Measurements from ENCODE around the gene RABEP1. TPM values are rescaled to one million over a fixed set of nuclear protein-coding genes. Genes with fewer than 3 reads are reported as not detected.
A peak's percentile ranks its signal among the peaks of the same experiment; 100 is the strongest.

Gene RABEP1
- total and polyA plus RNA-seq, 9 of the 15 experiments (the other 6 are each of a cell fraction or from before 2014, with no cell fraction given): 8.2 to 38.9 (median 30.3) TPM

- TF ChIP-seq ARID1B (IDR thresholded peaks at IDR 0.05) (no peak), GATAD2A (IDR thresholded peaks at IDR 0.05) (no peak), NR3C1 (CRISPR knock-in tag; IDR thresholded peaks at IDR 0.05) (no peak), CREB1 (IDR thresholded peaks at IDR 0.05) (peak; percentile 13; the same call in 1 of the 2 replicates), CREB1 (CRISPR knock-in tag; IDR thresholded peaks at IDR 0.05) (no peak), ZBTB11 (CRISPR knock-in tag; IDR thresholded peaks at IDR 0.05) (peak; percentile 53 to 84 (median 60); a peak in 5 of 6 replicates), CBX5 (IDR thresholded peaks at IDR 0.05; ENCODE audit: borderline replicate concordance, low read depth) (no peak), GABPB2 (CRISPR knock-in tag; conservative IDR thresholded peaks at IDR 0.05) (no peak), MCM7 (IDR thresholded peaks at IDR 0.05) (no peak), ARID2 (IDR thresholded peaks at IDR 0.05) (no peak), FOS (IDR thresholded peaks at IDR 0.05; ENCODE audit: extremely low read depth, insufficient read length) (peak; percentile 74), RBFOX2 (IDR thresholded peaks at IDR 0.05; ENCODE audit: low read depth, low read length) (peak; percentile 97), GABPB1 (CRISPR knock-in tag; IDR thresholded peaks at IDR 0.05) (peak; percentile 37), POLR2AphosphoS5 (IDR thresholded peaks at IDR 0.05; ENCODE audit: control insufficient read depth, insufficient read depth, low read depth, low read length) (peak; percentile 68; the same call in 1 of the 2 replicates), KAT2B (IDR thresholded peaks at IDR 0.05; ENCODE audit: low read depth, low read length) (no peak), ZNF3 (CRISPR knock-in tag; IDR thresholded peaks at IDR 0.05) (no peak), E2F3 (CRISPR knock-in tag; IDR thresholded peaks at IDR 0.05) (no peak), ZNF133 (CRISPR knock-in tag; IDR thresholded peaks at IDR 0.05) (no peak), LCOR (CRISPR knock-in tag; IDR thresholded peaks at IDR 0.05) (0 out of 2 replicates have a peak, but pooled peaks have one; percentile 10), LEF1 (IDR thresholded peaks at IDR 0.05) (no peak), PCBP1 (IDR thresholded peaks at IDR 0.05; ENCODE audit: low read depth, low read length, poor library complexity, severe bottlenecking) (no peak), SP1 (CRISPR knock-in tag; IDR thresholded peaks at IDR 0.05) (peak; percentile 28; the same call in 1 of the 2 replicates), KLF16 (IDR thresholded peaks at IDR 0.05) (no peak), PHF8 (IDR thresholded peaks at IDR 0.05; ENCODE audit: borderline replicate concordance, low read length) (peak; percentile 69; the same call in 1 of the 2 replicates), HDAC2 (IDR thresholded peaks at IDR 0.05) (no peak), ZBTB17 (CRISPR knock-in tag; IDR thresholded peaks at IDR 0.05) (no peak)
- TF ChIP-seq, protein P1, sequence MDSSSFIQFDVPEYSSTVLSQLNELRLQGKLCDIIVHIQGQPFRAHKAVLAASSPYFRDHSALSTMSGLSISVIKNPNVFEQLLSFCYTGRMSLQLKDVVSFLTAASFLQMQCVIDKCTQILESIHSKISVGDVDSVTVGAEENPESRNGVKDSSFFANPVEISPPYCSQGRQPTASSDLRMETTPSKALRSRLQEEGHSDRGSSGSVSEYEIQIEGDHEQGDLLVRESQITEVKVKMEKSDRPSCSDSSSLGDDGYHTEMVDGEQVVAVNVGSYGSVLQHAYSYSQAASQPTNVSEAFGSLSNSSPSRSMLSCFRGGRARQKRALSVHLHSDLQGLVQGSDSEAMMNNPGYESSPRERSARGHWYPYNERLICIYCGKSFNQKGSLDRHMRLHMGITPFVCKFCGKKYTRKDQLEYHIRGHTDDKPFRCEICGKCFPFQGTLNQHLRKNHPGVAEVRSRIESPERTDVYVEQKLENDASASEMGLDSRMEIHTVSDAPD (CRISPR knock-in tag; IDR thresholded peaks at IDR 0.05): no peak
These were observed 137.4 kb downstream of the RABEP1 start, which contains the start of gene NUP88 (continued) for GRCh38 chr17:5419356-5419958.

Measured in K562 (cell line).